GM12872 (cell line): ENCODE data around the gene ZNF182.

Experiments
- CTCF ChIP-seq: IDR thresholded peaks from 3 replicates; pipeline ENCODE4 v1.5.1; 2011; ENCODE audit warnings: low read depth, mild to moderate bottlenecking, low read length, moderate library complexity; ENCODE audit not compliant: insufficient read depth

ZNF182 gene

GRCh38 chrX:48003758-48004457 lies at the start of gene ZNF182:
ZNF182 (minus strand) TSS chrX:48003989; CDS start chrX:48002609, 1,380 bp downstream.
- no peak for TF ChIP-seq CTCF

DNA sequence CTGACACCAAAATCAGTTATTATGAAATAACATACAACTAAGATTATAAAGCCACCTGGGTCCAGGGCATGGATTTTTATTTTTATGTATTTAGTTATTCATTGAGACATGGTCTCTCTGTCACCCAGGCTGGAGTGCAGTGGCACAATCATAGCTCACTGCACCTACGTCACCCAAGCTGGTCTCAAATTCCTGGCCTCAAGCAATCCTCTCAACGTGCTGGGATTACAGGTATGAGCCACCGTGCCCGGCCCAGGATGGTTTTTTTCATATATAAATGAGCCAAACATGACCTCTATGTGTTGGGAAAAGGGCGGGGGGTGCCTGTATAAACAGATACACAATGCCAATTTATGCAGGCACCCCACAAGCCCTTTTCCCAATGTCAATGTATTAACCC lies 43.1 kb upstream of the ZNF182 start:
- TF ChIP-seq CTCF: no peak

GRCh38 chrX:48045410-48046311 lies 41.9 kb upstream of the ZNF182 start:
- no peak for TF ChIP-seq CTCF

- no peak for TF ChIP-seq CTCF
These were observed 39.3 kb upstream of the ZNF182 start for GRCh38 chrX:48043056-48043455.

- TF ChIP-seq CTCF: no peak
These were observed 32.1 kb upstream of the ZNF182 start for GRCh38 chrX:48035891-48036290.

GRCh38 chrX:48030237-48030636 lies 26.4 kb upstream of the ZNF182 start:
- TF ChIP-seq CTCF: no peak

DNA sequence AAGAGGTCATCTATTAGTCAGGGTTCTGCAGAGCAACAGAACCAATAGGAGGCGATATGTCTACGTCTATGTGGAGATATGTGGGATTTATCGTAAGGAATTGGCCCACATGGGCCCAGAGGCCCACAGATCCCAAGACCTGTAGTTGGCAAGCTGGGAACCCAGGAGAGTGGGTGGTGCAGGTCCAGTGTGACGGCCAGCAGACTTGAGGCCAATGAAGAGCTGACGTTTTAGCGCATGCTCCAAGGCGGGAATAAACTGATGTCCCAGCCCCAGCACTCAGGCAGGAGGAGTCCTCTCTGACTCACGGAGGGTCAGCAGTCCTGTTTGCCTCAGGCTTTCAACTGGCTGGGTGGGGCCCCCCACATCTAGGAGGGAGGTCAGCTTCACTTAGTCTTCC lies 24.3 kb upstream of the ZNF182 start:
- no peak for TF ChIP-seq CTCF
